HG03039 (cell line): ENCODE measurements around the gene PLCB1.
"Not testable (repeated sequence)": the region's sequence is repeated elsewhere in the genome, so short reads cannot be mapped to it uniquely, and the experiment has no call there.

Source experiments
- ATAC-seq: cut with Tn5 transposase; IDR thresholded peaks from one replicate; pipeline ENCODE4 v1.9.1; 2021; ENCODE audit warnings: mild to moderate bottlenecking, moderate library complexity; ENCODE audit not compliant: unreplicated experiment

Gene PLCB1

DNA sequence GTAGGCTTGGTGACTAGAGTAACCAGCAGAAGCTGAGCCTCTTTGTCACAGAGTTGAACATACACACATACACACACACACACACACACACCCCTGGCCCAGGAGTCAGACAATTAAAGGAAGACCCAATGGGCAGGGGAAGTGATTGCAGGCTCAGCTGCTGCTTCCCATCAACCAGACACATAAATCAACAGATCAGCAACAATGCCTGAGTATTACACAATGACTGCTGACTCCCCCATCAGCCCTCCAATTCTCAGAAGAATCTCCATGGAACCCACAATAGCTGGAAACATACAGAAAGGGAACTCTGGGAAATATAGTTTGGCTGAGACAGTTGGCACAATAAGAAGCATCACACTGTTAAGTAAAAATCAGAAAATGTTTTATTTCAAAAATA is 666.4 kb downstream of the PLCB1 start:
- ATAC-seq = no peak

DNA sequence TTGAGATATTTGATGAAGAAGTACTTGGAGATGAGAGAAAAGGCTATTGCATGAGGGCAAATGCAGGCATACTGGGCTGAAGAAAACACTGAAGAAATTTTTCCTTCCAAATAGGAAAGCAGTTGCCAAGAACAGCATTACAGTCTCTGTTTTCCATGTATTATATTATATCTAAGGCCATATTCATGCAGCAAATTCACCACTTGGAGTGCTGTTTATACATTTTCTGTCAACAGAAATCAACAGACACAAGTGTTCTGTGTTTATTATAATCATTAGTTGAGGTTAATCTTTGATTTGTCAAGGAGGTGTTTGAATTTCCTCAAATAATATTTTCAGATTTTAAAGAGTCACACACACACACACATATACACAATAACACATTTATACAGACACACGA is 668.0 kb downstream of the PLCB1 start:
- no peak for ATAC-seq

GRCh38 chr20:8801686-8802085 is 669.6 kb downstream of the PLCB1 start:
- ATAC-seq = no peak

DNA sequence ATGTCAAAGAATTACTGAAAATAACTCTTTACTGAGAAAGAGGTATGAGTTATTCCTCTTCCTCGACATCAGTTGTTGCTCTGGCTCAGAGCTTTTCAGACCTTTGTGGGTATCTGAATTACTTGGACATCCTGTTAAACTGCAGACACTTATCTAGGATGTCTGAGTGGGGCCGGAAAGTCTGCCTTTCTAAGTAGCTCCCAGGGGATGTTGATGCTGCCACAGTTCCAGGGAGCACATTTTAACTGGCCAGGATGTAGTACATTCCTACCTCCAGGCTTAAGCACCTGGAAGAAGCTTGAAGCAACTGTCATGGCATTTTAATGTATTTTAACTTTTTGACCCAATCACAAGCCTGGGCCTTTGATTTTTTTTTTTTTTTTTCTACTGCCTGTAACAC is 671.0 kb downstream of the PLCB1 start:
- no peak for ATAC-seq

GRCh38 chr20:8803941-8804340 is 671.9 kb downstream of the PLCB1 start:
- ATAC-seq = no peak

DNA sequence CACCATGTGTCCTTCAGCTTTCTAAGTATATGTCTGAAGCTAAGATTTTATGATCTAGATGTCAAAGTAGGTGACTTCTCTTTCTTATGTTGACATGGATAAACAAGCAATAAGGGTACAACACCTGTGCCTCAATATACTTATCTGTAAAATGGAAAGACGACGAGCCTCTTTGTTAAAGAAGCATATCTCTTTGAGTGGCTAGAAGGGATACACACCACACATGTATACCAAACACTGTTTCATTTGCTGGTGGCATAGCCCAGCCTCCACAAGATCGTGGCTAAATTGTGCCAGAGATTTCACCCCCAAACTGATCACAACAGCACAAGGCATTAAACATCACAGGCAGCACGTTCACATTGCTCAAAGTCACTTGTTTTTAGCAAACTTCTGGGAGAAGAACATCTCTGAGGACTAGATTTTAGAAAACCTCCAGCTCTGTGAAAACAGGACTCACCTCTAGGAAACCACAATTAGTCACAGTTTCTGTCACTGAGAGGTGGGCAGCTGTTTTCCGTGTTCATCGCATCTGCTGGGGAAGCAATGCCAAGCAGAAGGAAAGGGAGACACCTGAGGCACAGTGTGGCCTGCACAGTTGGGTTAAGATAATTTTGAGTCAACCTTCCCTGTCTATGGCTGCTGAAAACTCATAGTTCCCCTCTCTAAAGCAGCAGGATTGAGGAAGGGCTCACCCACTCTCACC is 673.8 kb downstream of the PLCB1 start:
- ATAC-seq = no peak

DNA sequence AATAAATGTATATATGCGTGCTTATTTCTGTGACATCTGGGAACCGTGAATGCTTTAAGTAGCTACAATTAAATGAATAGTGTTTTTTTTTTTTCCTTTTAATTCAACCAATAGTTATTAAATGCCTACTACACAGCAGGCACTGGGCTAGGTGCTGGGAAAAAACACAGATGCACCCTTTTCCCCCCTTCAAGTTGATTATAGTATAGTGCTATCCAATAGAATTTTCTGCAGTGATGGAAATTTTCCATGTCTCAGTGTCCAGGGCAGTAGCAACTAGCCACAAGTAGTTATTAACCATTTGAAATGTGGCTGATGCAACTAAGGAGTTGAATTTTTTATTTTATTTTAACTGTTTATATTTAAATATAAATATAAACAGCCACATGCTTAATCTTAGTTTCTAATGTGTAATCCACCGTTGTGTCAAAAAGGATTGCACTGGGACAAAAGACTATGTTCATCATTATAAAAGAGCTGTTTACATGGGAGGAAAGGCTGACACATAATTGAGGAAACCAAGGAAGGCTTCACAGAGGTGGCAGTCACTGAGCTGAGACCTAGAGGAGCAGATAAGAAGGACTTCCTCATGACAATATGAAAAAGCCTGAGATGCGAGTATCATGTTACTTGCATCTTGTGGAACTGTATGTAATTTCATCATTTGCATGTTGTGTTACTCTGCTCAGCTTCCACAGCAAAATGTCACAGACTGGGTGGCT is 675.6 kb downstream of the PLCB1 start:
- ATAC-seq = no peak

GRCh38 chr20:8808202-8808535 is 676.1 kb downstream of the PLCB1 start:
- ATAC-seq = no peak

- ATAC-seq = no peak
These were observed 677.3 kb downstream of the PLCB1 start for GRCh38 chr20:8809107-8809953.

- no peak for ATAC-seq
These were observed 679.9 kb downstream of the PLCB1 start for GRCh38 chr20:8811801-8812594.

- no peak for ATAC-seq
These were observed 680.8 kb downstream of the PLCB1 start for GRCh38 chr20:8812817-8813216.

- no peak for ATAC-seq
These were observed 683.1 kb downstream of the PLCB1 start for GRCh38 chr20:8815208-8815607.

DNA sequence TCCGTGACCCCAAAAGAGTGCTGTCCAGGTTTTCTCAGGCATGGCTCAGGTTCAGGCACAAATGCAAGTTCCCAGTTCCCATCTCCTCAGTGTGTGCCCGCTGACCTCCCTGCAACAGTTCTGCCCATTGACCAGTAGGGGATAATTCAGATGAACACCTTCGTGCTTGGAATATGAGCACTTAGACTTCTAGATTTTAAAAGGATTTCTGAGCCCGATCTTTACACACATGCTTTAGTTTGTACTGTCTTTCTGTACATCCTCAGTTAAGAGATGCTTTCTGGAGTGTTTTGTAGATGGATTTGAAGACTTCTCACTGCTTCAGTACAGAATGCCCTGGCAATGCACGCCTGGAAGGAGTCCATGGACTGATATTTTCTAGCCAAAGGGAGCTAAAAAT is 697.2 kb downstream of the PLCB1 start:
- no peak for ATAC-seq

GRCh38 chr20:8834294-8834693 is 702.2 kb downstream of the PLCB1 start:
- ATAC-seq = not testable (repeated sequence)

DNA sequence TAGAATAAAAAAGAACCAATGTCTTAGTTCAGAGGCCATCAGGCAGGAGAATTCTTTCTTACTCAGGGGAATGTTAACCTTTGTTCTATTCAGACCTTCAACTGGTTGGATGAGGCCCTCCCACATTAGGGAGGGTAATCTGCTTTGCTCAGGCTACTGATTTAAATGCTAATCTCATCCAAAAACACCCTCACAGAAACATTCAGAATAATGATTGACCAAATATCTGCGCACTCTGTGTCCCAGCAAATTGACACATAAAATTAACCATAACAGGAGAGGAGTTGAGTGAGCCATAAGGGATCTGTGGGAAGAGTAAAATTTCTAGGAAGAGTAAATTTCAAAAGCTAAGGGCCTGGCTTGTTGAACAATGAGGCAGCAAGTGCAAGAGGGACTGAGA is 702.8 kb downstream of the PLCB1 start:
- no peak for ATAC-seq

DNA sequence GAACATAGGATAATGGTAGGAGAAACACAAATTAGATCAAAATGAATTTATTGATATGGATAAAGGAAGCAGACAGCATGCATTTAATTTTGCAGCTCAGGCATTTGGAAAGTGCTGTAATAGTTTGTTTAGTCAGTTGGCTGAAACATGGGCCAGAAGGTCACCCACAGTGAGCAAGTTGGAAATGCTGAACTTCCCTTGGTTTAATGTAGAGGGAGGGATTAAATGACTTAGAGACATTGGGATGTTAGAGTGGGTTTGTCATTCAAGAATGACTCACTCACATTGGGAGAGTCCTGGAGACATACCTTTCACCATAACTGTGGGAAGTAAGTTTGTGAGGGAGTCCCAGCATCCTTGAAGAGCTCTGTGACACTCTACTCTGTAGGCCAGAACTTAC is 705.3 kb downstream of the PLCB1 start:
- no peak for ATAC-seq

DNA sequence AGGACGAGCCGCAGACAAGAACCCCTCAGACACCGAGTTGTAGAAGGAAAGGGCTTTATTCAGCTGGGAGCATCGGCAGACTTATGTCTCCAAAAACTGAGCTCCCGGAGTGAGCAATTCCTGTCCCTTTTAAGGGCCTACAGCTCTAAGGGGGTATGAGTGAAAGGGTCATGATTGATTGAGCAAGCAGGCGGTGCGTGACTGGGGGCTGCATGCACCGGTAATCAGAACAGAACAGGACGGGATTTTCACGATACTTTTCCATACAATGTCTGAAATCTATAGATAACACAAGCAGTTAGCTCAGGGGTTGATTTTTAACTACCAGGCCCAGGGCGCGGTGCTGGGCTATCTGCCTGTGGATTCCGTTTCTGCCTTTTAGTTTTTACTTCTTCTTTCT is 710.5 kb downstream of the PLCB1 start:
- no peak for ATAC-seq

- no peak for ATAC-seq
These were observed 712.1 kb downstream of the PLCB1 start for GRCh38 chr20:8844179-8844578.

- no peak for ATAC-seq
These were observed 717.9 kb downstream of the PLCB1 start for GRCh38 chr20:8849990-8850389.

DNA sequence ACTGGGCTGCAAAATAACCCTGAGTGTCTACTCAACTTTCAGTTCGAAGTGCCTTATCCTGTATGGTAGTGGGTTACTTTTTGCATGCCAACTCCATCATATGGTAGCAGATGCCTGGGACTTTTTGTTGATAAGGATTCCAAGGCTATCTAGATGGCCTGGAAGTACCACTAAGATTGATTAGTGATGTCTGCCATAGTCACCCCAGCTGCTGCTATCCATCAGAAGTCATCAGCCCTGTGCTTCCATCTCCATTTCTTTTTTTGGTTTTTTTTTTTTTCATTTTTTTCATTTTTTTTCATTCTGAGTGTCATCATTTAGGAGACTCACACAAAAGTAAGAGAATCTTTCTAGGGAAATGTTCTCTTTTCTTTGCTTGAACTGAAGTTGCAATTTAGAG is 719.4 kb downstream of the PLCB1 start:
- no peak for ATAC-seq

GRCh38 chr20:8851919-8852318 is 719.9 kb downstream of the PLCB1 start:
- ATAC-seq = not testable (repeated sequence)
